PC-9 (cell line): ENCODE results near the gene TK1. TPM values are rescaled to one million over a fixed set of nuclear protein-coding genes. Genes with fewer than 3 reads are reported as not detected.

Experiments used
- BruUV-seq: library from RNA; stranded (reverse); fragments of 400-500 nt; replicated peaks from 2 replicates; lab custom pipeline; 2021; lab: Mats Ljungman, UMichigan
- CTCF ChIA-PET: fragments of 300-600 bp; sonication (Branson Sonifier 250); formaldehyde crosslinking; loops from one replicate; lab custom pipeline; 2022; ENCODE audit warnings: antibody characterized with exemption; lab: Charles Lee
- POLR2A ChIA-PET: fragments of 300-600 bp; sonication (Branson Sonifier 250); formaldehyde crosslinking; loops from one replicate; lab custom pipeline; 2022; ENCODE audit warnings: antibody characterized with exemption; ENCODE audit not compliant: unreplicated experiment; lab: Charles Lee
- DNase-seq, 2 experiments: peaks; one replicate each; pipeline versions ENCODE4 v3.0.0 to v3.0.0-alpha.2; 2015 to 2022; ENCODE audit warnings: mixed read lengths in 1 of 2
- H2AFZ ChIP-seq: fragments of 200-600 bp; sonication (generic); 2 replicates; pipeline ENCODE4 v1.8.1; 2017; ENCODE audit warnings: antibody characterized with exemption
- H3F3A ChIP-seq: fragments of 200-600 bp; sonication (generic); 2 replicates; pipeline ENCODE4 v1.8.1; 2017; ENCODE audit warnings: antibody characterized with exemption, mild to moderate bottlenecking, low read depth; ENCODE audit not compliant: insufficient read depth
- H3K27ac ChIP-seq: fragments of 200-600 bp; sonication (generic); 2 replicates; pipeline ENCODE4 v1.6.1; 2016; ENCODE audit warnings: mixed run types
- H3K27me3 ChIP-seq: fragments of 200-600 bp; sonication (generic); 2 replicates; pipeline ENCODE4 v1.6.1; 2016; ENCODE audit warnings: low read depth, mixed run types; ENCODE audit not compliant: insufficient read depth
- H3K36me3 ChIP-seq: fragments of 200-600 bp; sonication (generic); 2 replicates; pipeline ENCODE4 v1.6.1; 2016; ENCODE audit warnings: low read depth, mixed run types
- H3K4me1 ChIP-seq: fragments of 200-600 bp; sonication (generic); replicated peaks from 2 replicates; pipeline ENCODE4 v1.6.1; 2016; ENCODE audit warnings: mixed run types; ENCODE audit not compliant: insufficient read depth
- H3K4me2 ChIP-seq: fragments of 200-600 bp; sonication (generic); 2 replicates; pipeline ENCODE4 v1.6.1; 2017; ENCODE audit warnings: mixed run types
- H3K4me3 ChIP-seq: fragments of 200-600 bp; sonication (generic); 2 replicates; pipeline ENCODE4 v1.6.1; 2016; ENCODE audit warnings: mixed run types
- H3K79me2 ChIP-seq: fragments of 200-600 bp; sonication (generic); 2 replicates; pipeline ENCODE4 v1.6.1; 2017; ENCODE audit warnings: low read depth, mixed run types
- H3K9me2 ChIP-seq: fragments of 200-600 bp; sonication (generic); 2 replicates; pipeline ENCODE4 v1.8.1; 2017; ENCODE audit warnings: mild to moderate bottlenecking; ENCODE audit not compliant: insufficient read depth
- H3K9me3 ChIP-seq: fragments of 200-600 bp; sonication (generic); 2 replicates; pipeline ENCODE4 v1.8.1; 2016; ENCODE audit warnings: low read depth; ENCODE audit not compliant: insufficient read depth
- H4K20me1 ChIP-seq: fragments of 200-600 bp; sonication (generic); 2 replicates; pipeline ENCODE4 v1.8.1; 2017; ENCODE audit not compliant: insufficient read depth
- EZH2 ChIP-seq: fragments of 200-600 bp; sonication (generic); IDR thresholded peaks from 2 replicates; pipeline ENCODE4 v1.8.0; 2017; ENCODE audit warnings: antibody characterized with exemption, low read depth
- intact Hi-C: fragments of 100-400 bp; cut with micrococcal nuclease; formaldehyde crosslinking; loops from one replicate; pipeline ENCODE4 v1.10.0; 2022; ENCODE audit not compliant: unreplicated experiment
- total RNA-seq: library from RNA; stranded (reverse); gene quantifications from 2 replicates; pipeline ENCODE4 v1.2.3, GENCODE V29; 2021
- TF ChIP-seq, protein P1 (sequence below): fragments of 200-600 bp; sonication (generic); conservative IDR thresholded peaks from 2 replicates; pipeline ENCODE4 v1.6.1; 2017; ENCODE audit warnings: mixed run types, antibody characterized with exemption, mild to moderate bottlenecking, moderate library complexity

TK1 gene
- total RNA-seq, 1 experiment from 2014 or later: 137 TPM

DNA sequence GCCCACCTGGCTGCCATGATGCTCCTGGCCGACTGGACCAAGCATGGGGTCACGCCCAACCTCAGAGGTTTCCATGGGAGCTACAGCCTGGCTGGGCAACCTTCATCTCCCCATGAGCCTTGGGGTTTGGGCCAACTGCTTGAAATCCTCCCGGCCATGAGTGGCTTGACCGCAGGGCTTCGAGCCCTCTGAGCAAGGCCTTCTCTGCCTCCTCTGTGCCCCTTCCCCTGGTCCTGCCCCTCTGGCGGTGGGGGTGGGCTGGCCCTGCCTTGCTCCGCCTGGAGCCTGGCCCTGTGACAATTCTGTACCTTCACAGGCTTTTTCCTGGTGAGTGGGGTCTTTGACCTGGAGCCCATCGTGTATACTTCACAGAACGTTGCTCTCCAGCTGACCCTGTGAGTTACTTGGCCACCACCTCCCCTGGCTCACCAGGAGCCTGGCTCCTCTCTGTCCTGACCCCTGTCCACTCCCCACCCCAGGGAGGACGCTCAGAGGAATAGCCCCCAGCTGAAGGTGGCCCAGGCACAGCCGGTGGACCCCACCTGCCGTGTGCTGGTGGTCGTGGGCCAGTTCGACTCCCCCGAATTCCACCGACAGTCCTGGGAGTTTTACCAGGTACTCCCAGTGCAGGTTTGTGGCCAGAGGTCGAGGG is 18.4 kb upstream of the TK1 start:
- intact Hi-C loops: no loop called here
- Histone ChIP-seq H3K9me3 (no peaks in the 10 kb centered on the region), H4K20me1 (no peaks in the 10 kb centered on the region), H3K4me2 (no peak overlapping the region), H2AFZ (no peak overlapping the region), H3K4me1 (no peaks in the 10 kb centered on the region), H3K79me2 (no peaks in the 10 kb centered on the region), H3F3A (peaks cover under 1% of the 10 kb centered on the region), H3K27me3 (no peaks in the 10 kb centered on the region), H3K4me3 (no peak overlapping the region), H3K36me3 (no peaks in the 10 kb centered on the region), H3K27ac (no peak overlapping the region), H3K9me2 (no peaks in the 10 kb centered on the region)
- no TSS peak for BruUV-seq
- CTCF ChIA-PET: no interaction called here
- no peak for DNase-seq
- POLR2A ChIA-PET: no interaction called here
- TF ChIP-seq, protein P1, sequence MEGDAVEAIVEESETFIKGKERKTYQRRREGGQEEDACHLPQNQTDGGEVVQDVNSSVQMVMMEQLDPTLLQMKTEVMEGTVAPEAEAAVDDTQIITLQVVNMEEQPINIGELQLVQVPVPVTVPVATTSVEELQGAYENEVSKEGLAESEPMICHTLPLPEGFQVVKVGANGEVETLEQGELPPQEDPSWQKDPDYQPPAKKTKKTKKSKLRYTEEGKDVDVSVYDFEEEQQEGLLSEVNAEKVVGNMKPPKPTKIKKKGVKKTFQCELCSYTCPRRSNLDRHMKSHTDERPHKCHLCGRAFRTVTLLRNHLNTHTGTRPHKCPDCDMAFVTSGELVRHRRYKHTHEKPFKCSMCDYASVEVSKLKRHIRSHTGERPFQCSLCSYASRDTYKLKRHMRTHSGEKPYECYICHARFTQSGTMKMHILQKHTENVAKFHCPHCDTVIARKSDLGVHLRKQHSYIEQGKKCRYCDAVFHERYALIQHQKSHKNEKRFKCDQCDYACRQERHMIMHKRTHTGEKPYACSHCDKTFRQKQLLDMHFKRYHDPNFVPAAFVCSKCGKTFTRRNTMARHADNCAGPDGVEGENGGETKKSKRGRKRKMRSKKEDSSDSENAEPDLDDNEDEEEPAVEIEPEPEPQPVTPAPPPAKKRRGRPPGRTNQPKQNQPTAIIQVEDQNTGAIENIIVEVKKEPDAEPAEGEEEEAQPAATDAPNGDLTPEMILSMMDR: no peak
- no peak for TF ChIP-seq EZH2

DNA sequence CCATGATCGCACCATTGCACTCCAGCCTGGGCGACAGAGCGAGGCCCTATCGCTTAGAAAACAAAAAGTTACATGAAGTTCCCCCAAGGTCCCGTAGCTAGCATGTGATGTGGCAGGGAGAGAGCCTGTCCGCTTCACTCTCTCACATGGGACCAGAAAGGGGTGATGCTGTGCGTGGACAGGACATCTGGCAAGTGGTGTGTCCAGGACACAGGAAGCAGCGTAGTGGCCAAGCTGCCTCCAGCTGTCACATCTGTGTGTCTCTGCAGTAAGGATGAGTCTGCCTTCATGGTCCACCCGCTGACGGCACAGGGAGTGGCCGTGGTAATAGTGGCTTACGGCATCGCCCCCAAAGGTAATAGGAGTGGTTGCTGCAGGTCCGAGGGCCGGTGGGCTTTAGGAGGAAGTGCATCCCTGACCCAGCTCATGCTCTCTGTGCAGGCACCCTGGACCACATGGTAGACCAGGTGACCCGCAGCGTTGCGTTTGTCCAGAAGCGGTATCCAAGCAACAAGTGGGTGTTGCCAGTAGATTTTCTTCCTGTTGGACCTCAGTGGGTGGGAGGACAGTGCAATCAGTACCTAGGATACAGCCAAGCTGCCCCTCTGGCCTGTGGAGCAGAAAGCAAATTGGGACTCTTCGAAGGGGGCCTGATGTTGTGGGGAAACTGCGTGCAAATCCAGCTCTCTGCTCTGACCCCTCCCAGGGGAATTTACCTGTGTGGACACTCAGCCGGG is 17.7 kb upstream of the TK1 start:
- Histone ChIP-seq H3K36me3 (no peaks in the 10 kb centered on the region), H3K4me1 (no peaks in the 10 kb centered on the region), H3K9me3 (no peaks in the 10 kb centered on the region), H3K27me3 (no peaks in the 10 kb centered on the region), H3K4me3 (no peak overlapping the region), H4K20me1 (no peaks in the 10 kb centered on the region), H2AFZ (no peak overlapping the region), H3F3A (peaks cover 8% of the 10 kb centered on the region), H3K4me2 (no peak overlapping the region), H3K9me2 (no peaks in the 10 kb centered on the region), H3K79me2 (no peaks in the 10 kb centered on the region), H3K27ac (no peak overlapping the region)
- CTCF ChIA-PET: no interaction called here
- POLR2A ChIA-PET: no interaction called here
- no TSS peak for BruUV-seq
- intact Hi-C loops: no loop called here
- DNase-seq: no peak
- TF ChIP-seq, protein P1: no peak
- TF ChIP-seq EZH2: no peak

DNA sequence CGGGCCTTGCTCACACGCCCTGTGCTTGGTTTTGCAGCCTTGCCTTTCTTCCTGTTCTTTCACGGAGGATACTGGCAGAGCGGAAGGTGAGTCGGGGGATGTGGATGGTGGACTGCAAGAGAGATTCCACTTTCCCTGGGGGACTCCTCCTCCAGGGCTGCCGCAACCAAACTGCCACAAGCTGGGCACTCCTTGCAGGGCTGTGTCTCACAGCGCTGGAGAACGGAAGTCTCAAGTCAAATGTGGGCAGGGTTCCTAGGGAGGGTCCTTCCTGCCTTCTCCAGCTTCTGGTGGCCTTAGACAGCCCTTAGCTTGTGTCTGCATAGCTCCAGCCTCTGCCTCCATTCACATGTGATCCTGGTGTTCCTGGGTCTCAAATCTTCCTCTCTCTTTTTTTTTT is 15.8 kb upstream of the TK1 start:
- CTCF ChIA-PET: interaction anchor here (0.7 kb wide), 1 partner anchor 42 kb away, joined by 13 read pairs; no protein-coding TSS in a partner anchor
- no peak for TF ChIP-seq EZH2
- TF ChIP-seq, protein P1: no peak
- no peaks in the 10 kb centered on the region for H3K9me2 ChIP-seq
- no peak overlapping the region for H3K4me3 ChIP-seq
- H3K4me2 ChIP-seq: no peak overlapping the region
- H2AFZ ChIP-seq: no peak overlapping the region
- intact Hi-C loops: no loop called here
- H3K9me3 ChIP-seq: no peaks in the 10 kb centered on the region
- no TSS peak for BruUV-seq
- no peaks in the 10 kb centered on the region for H3K36me3 ChIP-seq
- no peaks in the 10 kb centered on the region for H3K27me3 ChIP-seq
- no peaks in the 10 kb centered on the region for H3K79me2 ChIP-seq
- H4K20me1 ChIP-seq: no peaks in the 10 kb centered on the region
- H3K4me1 ChIP-seq: no peaks in the 10 kb centered on the region; the same call in 1 of the 2 replicates
- no peak overlapping the region for H3K27ac ChIP-seq
- POLR2A ChIA-PET: no interaction called here
- H3F3A ChIP-seq: peaks cover 14% of the 10 kb centered on the region
- no peak for DNase-seq
